Occipital lobe (tissue), 2 donors: Measurements from ENCODE around the gene KRTAP5-3. TPM values are rescaled to one million over a fixed set of nuclear protein-coding genes. Genes with fewer than 3 reads are reported as not detected.
"Not testable (repeated sequence)": the region's sequence is repeated elsewhere in the genome, so short reads cannot be mapped to it uniquely, and the experiment has no call there.

ENCODE experiments used
- DNase-seq: peaks from one replicate; lab custom pipeline; 2025; lab: John Stamatoyannopoulos, UW
- total RNA-seq: library from RNA; depleted of rRNA; stranded (reverse); fragments of >200 nt; gene quantifications from one replicate; pipeline ENCODE4 v1.2.3, GENCODE V29; 2014

The KRTAP5-3 gene, protein sequence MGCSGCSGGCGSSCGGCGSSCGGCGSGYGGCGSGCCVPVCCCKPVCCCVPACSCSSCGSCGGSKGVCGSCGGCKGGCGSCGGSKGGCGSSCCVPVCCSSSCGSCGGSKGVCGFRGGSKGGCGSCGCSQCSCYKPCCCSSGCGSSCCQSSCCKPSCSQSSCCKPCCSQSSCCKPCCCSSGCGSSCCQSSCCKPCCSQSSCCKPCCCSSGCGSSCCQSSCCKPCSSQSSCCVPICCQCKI
- total RNA-seq, result not detected

DNA sequence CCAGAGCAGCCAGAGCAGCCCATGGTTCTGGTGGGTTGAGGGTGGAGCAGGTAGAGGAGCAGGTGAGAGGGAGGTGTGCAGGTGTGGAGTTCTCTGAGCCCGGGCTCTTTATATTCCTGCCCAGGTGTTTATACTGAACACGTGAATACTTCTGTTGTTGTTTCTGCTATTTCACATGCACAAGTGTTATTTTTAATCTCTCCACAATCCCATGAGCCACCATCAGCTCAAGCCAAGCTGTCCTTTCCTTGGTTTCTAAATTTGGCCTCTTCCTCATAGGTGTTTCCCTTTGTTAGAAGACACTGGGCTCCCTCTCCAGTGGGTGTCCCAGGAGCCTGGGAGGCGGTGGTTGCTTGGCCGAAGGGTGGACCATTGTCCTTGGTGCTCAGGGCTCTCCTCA is at the start of gene KRTAP5-3:
TSS of gene KRTAP5-3 (minus strand) at position 101 of the 400 bp plus-strand sequence. CDS start at position 23, 78 bp downstream.
- no peak for DNase-seq

DNA sequence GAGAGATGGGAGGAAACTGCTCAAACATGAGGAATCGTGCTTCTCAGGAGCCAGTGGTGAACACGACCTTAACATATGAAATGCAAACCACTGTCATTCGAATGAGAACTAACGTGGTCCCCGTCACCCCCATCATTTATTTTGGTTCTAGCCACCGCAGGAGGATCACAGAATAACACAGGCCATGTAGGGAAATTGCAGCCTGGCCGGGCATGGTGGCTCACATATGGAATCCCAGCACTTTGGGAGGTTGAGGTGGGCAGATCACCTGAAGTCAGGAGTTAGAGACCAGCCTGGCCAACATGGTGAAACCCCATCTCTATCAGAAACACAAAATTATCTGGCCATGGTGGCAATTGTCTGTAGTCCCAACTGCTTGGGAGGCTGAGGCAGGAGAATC is 48.4 kb upstream of the KRTAP5-3 start:
- DNase-seq, result no peak

DNA sequence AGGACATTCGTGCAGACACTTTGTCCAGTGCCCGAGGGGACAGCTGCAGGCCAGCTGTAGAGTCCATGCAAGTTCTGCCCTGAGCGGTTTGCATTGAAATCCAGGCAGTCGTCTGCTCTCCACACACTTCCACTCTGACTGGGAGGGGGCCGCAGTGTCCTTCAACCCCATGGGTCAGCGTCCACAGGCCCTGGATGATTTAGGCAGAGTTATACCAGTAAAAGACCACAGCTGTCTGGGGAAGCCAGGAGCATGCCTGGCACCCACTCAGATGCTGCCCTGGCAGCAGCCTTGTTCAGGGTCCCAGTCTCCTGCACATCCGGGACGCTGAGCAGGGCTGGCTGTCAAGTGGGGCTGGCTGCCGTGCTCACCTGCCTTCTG is 47.8 kb upstream of the KRTAP5-3 start:
- DNase-seq, result no peak

DNA sequence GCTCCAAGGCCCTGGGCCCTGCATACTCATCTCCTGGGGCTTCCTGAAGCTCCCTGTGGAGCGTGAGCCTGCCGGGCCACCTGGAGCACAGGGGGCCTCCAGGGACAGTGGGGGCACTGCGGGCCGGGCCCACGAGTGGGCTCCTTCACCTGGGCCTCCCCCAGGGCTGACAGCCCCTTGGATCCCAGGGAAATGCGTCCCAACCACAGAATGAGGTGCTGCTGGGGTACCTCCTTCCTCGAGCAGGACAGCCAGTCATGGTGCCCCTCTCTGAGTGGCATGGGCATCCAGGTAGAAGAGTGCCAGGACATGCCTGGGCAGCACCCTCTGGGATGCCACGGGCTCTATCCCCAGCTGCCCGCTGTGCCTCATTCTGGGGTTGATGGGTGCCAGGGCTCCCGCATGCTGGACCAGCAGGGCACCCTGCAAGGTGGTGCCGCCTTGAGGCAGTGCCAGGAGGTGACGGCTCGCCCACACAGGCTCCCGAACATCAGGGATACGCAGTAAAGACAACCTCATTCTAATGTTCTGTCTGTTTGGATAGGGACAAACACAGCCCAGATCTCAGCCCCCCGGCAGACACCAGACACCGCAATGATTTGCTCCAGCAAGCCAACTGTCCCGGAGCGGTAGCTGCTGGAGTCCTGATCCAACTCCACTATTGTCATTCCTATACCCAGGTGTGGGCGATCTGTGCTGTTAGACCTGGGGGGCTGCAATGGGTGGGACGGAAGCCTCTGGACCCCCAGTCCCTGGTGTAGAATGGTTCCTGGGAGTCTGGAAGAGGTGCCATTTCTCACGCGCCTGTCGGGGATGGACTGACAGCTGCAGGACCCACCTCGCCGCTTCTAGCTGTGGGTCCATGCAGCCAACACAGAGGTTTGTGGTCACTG is 47.2 kb upstream of the KRTAP5-3 start:
- no peak for DNase-seq

DNA sequence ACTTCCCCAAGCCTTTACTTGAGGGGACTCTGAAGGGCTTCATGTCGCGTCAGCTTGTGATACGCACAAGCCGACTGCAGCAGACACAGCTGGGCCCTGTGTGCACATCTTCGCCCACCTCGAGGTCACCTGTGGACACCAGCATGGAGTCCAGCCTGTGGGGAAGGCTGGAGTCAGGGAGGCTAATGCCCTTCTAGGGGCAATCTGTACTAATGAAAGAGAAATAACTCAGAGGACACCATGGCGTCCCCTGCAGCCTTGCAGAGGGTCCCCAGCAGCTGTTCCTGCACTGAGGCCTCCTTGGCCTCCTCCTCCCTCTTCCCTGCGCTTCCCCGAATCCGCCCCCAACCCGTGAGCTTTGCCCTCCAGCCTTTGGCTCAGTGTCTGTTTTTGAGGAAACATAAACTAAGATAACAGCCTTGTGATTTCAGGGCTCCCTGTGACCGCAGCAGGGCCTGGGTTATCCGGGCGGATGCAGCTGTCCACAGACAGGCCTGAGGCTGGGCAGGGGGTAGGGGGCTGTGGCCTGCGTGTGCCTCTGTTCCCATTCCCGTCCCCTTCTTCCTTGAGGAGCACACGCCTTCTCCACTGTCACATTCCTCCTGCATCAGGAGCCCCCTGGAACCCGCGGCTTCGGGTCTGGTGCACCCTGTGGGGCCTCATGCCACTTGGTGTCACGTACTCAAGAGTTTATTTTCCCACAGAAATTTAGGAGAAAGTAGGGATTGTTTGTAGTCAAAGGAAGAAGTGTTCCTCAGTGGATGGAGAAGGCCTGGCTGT is 46.3 kb upstream of the KRTAP5-3 start:
- no peak for DNase-seq

DNA sequence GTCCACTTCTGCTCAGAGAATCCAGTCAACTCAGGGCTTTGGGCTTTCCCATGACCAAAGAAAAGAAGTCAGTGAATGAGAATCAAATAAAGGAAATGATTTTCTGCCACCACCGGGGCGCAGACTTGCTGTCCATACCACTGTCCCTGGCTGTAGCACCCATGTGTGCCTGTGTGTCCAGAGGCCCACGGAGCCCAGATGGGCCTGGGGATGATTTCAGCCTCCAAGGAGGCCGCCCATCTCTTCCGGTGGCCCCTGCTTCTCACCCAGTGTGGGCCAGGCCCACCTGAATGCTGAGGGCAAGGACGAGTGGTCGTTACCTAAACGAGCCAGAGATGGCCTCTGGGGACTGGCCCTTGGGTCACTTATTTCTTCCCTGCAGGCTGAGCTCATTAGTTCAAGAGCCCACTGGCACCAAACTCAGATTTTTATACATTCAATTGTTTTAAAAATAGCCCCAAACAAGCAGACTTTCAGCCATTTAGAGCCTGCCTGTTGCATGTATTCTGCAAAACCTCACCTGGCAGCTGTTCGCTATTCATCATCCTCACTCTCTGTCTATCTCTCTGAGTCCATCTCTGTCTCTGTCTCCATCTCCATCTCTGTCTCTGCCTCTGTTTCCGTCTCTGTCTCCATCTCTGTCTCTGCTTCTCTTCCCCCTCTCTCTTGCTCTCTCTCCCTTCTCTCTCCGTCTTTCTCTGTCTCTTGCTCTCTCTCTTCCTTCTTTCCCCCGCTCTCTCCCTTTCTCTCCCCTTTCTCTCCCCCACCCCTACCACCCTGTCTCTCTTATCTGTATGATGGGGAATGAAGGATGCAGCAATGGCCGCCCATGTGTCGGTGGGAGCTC is 45.5 kb upstream of the KRTAP5-3 start:
- DNase-seq, result no peak

DNA sequence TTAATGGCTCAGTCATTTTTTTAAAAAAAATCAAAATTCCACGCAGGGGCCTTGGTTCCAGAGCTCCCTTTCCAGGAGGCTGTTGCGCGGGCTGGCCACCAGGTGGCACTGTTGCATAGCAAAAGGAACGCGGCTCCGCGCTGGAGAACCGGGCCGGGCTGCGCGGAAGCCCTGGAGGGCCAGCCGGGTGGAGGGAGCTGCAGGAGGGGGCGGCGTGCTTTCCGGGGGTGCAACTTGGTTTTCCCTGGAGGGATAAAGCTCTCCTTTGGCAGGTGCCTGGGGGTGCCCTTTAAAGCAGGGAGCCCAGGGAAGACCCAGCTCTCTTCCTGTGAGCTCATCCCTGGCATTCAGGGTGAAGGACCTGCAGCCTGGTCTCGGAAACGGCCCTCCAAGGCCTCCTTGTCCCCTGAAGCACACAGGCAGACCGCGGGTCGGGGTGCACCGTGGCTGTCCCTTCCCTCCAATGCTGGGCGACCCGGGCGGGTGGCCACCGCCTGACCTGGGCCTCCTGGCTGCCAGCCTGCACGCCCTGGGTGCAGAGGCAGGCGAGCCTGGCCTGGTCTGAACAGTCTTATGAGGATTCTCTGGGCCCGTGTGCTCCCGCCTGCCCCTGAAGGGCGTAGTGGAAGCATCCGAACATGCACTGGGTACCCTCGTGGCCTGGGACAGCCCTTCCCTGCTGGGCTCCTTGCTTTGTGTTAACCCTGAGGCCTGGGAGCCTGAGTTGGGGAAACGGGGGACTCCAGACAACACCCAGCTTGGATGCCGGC is 44.7 kb upstream of the KRTAP5-3 start:
- peak; percentile 59 for DNase-seq

DNA sequence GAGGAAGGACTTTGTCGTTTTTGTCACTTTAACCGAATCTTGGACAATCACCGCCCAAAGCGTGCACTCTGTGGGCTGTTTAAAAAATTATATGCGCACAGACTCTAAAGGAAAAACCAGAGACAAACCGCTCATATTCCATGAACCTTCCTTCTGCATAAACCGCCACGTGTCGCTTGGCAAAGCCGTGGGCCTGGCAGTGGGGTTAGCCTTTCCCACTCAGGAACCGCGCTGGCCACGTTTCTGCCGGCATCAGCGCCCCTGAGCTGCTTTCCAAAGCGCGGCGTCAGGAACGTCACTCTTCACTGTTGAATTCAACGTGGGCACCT is 44.1 kb upstream of the KRTAP5-3 start:
- no peak for DNase-seq

DNA sequence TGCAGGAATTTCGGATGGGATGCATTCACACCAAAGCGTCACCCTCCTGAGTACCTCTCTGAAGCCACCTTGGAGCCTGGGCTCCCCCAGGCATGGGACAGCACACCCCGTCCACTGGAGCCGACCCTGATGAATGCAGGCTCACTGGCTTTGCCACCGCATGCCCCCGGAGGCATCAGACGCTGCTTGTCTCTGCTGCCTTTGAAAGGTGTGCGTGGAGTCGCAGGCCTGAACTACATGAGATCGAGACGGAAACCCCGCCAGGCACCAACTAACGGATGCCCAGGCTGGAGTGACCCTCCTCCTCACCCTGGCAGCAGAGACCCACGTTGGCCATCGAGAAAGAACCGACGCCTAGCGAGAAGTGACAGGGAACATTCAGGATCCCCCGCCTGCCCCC is 43.8 kb upstream of the KRTAP5-3 start:
- DNase-seq, result no peak

DNA sequence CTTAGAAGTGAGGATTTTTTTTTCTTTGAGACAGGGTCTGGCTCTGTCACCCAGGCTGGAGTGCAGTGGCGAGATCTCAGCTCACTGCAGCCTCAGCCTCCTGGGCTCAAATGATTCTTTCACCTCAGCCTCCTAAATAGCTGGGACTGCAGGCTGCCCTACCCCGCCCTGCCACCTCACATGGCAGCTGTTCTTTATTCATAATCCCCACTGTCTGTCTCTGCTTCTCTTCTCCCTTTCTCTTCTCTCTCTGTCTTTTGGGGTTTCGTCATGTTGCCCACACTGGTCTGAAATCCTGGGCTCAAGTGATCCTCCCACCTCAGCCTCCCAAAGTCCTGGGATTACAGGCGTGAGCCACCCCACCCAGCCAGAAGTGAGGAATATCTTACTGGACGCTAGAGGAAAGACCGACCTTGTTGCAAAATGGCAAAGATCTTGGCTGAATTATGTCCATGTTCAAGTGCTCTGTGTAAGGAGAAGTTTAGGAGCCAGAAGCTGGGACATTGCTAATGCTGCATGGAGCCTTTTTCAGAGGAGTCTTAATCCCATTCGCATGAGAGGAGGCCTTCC is 43.2 kb upstream of the KRTAP5-3 start:
- no peak for DNase-seq

DNA sequence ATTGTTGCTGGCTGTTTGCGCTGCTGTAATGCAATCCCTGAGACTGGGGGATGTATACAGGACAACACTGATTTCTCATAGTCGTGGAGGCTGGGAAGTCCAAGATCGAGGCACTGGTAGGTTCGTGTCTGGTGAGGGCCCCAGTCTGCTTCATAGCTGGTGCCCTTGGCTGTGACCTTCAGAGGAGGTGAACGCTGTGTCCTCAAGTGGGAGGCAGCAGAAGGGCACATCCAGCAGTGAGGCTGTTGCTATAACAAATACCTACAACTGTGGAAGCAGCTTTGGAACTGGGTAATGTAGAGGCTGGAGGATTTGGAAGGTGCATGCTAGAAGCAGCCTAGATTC is 42.6 kb upstream of the KRTAP5-3 start:
- DNase-seq, result no peak

DNA sequence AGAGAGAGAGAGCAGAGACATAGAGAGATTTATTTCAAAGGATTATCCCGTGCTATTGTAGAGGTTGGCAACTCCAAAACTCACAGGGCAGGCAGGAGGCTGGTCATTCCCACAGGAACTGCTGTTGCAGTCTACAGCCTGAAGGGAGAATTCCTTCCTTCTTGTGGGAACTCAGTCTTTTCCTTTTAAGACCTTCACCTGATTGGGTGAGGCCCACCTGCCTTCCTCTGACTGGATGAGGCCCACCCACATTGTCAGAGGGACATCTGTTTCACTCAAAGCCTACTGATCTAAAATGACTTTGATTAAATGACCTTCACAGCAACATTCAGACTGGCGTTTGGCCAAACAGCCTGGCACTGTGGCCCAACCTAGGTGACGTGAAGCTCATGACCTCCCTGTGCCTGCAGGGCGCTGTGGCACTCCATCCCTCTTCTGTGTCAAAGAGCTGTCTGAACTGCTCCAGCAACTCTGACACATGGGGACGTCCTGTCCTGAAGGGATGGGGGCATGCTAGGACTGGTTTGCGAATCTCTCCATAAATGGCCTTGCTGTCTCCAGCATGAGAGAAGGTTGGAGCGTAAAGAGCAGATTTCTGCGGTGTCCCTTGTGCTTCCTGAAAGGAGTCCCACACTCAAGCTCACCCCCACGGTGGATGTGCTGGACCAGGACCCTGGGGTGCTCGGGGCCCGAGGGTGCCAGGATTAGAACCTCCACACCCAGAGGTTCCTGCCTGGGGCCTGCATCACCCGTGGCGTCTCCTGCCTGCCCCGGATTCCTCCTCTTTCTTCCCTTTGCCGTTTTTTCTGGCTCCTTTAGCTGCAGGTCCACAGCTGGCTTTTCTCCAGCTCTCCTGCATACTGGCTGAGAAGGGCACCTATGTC is 42.0 kb upstream of the KRTAP5-3 start:
- no peak for DNase-seq

DNA sequence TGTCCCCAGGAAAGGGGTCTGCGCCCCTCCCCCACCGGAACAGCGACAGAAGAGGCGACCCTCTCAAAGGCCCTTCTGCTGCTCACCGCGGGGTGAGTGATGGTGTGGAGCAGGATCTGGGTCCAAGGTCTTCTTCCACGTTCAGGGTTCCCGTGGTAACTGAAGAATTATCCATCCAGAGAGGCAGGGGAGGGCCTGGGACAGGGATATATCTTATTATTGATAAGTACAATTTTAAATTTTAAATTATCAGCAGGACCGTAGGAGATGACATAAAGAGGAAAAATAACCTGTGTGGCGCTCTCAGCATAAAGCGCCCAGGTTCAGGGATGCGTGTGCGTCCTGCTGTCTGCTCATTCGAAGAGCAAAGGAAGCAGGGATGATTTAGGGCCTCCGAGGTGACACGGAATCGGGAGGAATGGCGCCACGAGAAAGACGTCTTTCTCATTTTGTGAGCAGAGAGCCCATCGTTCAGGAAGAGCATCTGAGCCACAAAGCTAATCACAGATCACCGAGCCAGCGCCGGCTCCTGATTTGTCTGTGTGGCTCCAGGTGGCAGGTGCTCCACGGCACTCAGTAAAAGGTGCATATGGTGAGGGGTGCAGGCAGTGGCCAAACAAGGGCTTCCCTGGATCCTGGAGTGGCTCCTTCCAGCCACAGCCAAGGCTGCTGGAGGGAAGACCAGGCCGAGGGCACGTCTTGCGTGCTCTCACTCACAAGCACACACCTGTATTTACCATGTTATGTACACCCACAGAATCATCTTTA is 40.6 kb upstream of the KRTAP5-3 start:
- DNase-seq, result no peak

DNA sequence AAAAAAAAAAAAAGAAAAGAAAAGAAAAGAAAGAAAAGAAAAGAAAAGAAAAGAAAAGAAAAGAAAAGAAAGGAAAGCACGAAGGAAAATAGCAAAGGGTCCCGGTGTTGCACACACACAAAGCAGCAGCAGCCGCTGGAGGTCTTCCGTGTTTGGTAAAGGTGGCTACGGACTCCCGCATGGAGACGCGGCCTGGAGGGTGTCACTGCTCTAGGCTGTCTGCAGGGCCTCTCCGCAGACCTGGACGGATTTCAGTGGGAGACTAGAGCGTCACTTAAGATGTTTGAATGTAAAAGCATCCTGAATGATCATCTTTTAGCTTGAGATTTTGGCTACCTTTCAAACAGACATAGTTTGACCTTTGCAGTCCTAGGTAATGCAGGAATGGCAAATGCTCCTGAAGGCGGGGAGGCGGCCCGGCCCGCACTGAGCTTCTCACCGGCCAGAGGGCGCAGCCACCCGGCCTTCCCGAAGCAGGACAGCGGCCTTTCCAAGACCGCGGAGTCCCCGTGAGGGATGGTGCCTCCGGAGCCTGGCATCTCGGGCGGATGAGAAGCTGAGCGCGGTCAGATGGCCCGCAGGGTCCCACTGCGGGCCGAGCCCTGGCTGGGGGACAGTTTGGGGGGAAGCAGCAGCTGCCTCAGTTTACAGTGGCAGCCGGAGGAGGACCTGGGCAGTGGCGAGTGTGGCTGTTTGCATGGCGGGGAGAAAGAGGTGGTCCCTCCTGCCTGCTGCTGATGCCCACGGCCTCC is 39.8 kb upstream of the KRTAP5-3 start:
- DNase-seq, result no peak

DNA sequence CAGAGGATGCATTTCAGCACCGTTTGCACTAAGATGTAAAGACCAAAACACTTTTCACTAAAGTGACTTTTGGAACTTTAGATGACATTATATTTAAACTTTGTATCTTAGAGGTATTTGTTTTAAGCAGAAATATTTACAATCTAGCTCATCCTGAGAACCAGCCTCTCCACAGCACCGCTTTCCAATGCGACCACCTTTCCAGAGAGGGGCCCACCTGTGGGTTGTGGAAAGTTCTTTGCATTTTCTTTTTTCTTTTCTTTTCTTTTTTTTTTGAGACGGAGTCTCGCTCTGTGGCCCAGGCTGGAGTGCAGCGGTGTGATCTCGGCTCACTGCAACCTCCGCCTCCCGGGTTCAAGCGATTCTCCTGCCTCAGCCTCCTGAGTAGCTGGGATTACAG is 38.3 kb upstream of the KRTAP5-3 start:
- DNase-seq, result not testable (repeated sequence)

DNA sequence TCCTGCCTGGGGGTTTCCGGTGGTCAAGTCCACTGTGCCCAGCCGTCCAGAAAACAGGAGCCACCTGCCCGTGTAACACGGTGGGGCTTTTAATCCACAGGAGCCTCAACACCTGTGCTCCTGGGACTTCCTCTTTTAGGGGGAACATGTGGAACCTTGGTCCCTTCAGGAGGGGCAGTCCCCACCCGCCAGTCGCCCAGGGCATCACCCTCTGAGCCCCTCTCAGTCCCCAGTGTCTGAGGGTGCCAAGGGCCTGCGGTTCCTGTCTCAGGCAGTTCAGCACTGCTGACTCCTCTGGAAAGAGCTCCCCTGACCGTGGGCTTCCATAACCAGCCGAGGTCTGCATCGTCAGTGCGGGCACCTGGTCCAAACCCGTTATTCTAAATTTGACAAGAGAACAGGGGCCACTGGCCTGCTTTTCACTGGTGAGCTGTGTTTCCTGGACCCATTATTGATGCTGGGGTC is 37.1 kb upstream of the KRTAP5-3 start:
- no peak for DNase-seq

DNA sequence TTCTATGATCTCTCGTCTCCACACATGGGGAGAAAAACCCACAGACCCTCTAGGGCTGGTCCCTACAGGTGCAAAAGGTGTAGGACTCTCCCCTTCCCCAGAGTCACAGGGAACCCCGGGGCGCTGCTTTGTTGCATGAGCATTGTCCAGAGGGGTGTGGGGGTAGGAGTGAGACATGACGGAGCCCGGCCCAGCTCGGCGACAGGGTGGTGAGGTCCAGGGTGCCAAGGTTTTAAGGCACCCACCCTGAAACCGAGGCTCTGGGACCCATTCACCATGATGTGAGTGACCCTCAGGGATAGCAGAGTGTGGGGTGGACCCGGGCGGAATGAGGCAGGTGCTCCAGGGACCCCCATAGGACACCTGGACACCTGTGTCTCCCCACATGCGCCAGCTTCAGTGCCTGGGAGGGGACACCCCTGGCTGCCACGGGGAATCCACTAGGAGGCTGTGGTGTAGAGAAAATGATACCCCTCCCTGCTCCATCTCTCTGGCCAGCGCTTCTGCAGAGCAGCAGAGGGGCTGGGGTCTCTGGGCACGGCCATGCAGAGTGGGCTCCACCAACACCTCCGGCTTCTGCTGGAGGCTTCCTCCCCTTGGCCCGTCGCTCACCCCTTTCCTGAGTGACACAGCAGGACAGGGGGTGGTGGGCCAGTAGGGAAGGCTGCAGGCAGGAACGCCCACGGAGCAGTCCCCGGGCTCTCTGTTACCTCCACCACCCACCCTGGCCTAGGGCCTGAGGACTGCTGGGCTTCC is 36.5 kb upstream of the KRTAP5-3 start:
- no peak for DNase-seq
